A673 (cell line): ENCODE data around the gene PPP1R26. TPM values are rescaled to one million over a fixed set of nuclear protein-coding genes. Genes with fewer than 3 reads are reported as not detected.
A peak's percentile ranks its signal among the peaks of the same experiment; 100 is the strongest.

Experiments used
- BruUV-seq: library from RNA; stranded (reverse); fragments of 400-500 nt; replicated peaks from 2 replicates; lab custom pipeline; 2021; lab: Mats Ljungman, UMichigan
- CTCF ChIA-PET: fragments of 300-600 bp; sonication (Branson Sonifier 250); formaldehyde crosslinking; loops from one replicate; lab custom pipeline; 2022; ENCODE audit warnings: antibody characterized with exemption; lab: Charles Lee
- POLR2A ChIA-PET: fragments of 300-600 bp; sonication (Branson Sonifier 250); formaldehyde crosslinking; loops from one replicate; lab custom pipeline; 2022; ENCODE audit warnings: antibody characterized with exemption; ENCODE audit not compliant: low non-redundant PET; lab: Charles Lee
- DNase-seq: peaks from one replicate; pipeline ENCODE4 v3.0.0-alpha.2; 2015; ENCODE audit warnings: low spot score
- H3K27ac ChIP-seq: fragments of 200-600 bp; sonication (generic); 2 replicates; pipeline ENCODE4 v1.5.1; 2016; ENCODE audit warnings: mixed run types, low read depth, mild to moderate bottlenecking, mixed read lengths, antibody characterized with exemption, low read length; ENCODE audit not compliant: poor library complexity, severe bottlenecking
- H3K27me3 ChIP-seq: fragments of 200-600 bp; sonication (generic); replicated peaks from 2 replicates; pipeline ENCODE4 v1.6.1; 2017; ENCODE audit warnings: mixed run types, low read depth, mild to moderate bottlenecking, mixed read lengths, antibody characterized with exemption, low read length; ENCODE audit not compliant: insufficient read depth, poor library complexity
- H3K36me3 ChIP-seq: fragments of 200-600 bp; sonication (generic); 2 replicates; pipeline ENCODE4 v1.6.1; 2016; ENCODE audit warnings: mixed run types, mild to moderate bottlenecking, mixed read lengths, antibody characterized with exemption, low read length; ENCODE audit not compliant: insufficient read depth, poor library complexity, severe bottlenecking
- H3K4me1 ChIP-seq: fragments of 200-600 bp; sonication (generic); 2 replicates; pipeline ENCODE4 v1.6.1; 2017; ENCODE audit warnings: mixed run types, mild to moderate bottlenecking, mixed read lengths, antibody characterized with exemption, low read length; ENCODE audit not compliant: insufficient read depth, poor library complexity, severe bottlenecking
- H3K4me3 ChIP-seq: fragments of 200-600 bp; sonication (generic); 2 replicates; pipeline ENCODE4 v1.5.1; 2016; ENCODE audit warnings: low read depth, mixed run types, mild to moderate bottlenecking, mixed read lengths, low read length; ENCODE audit not compliant: poor library complexity, severe bottlenecking
- H3K9me3 ChIP-seq: fragments of 200-600 bp; sonication (generic); 2 replicates; pipeline ENCODE4 v1.6.1; 2016; ENCODE audit warnings: mixed run types, low read depth, mild to moderate bottlenecking, mixed read lengths, antibody characterized with exemption, low read length; ENCODE audit not compliant: poor library complexity, severe bottlenecking
- CTCF ChIP-seq: fragments of 300-800, 200-600 bp; sonication (generic); conservative IDR thresholded peaks from 2 replicates; pipeline ENCODE4 v1.5.1; 2017; ENCODE audit warnings: low read depth, mild to moderate bottlenecking, antibody characterized with exemption, low read length, moderate library complexity, mixed read lengths
- EZH2 ChIP-seq: fragments of 200-600 bp; sonication (generic); IDR thresholded peaks from 2 replicates; pipeline ENCODE4 v1.6.1; 2017; ENCODE audit warnings: borderline replicate concordance, low read depth, mild to moderate bottlenecking, mixed read lengths, antibody characterized with exemption, low read length; ENCODE audit not compliant: poor library complexity, severe bottlenecking
- intact Hi-C: fragments of 100-400 bp; cut with micrococcal nuclease; formaldehyde crosslinking; loops from one replicate; pipeline ENCODE4 v1.10.0; 2022; ENCODE audit not compliant: unreplicated experiment
- total RNA-seq: library from RNA; stranded (reverse); gene quantifications from 2 replicates; pipeline ENCODE4 v1.2.3, GENCODE V29; 2021

The PPP1R26 gene
- total RNA-seq, 1 experiment from 2014 or later = 7.4 TPM

- no peak overlapping the region for H3K4me3 ChIP-seq
- BruUV-seq = no TSS peak
- TF ChIP-seq CTCF (no peak), EZH2 (no peak)
- no peak overlapping the region for H3K27ac ChIP-seq
- ChIA-PET CTCF (no interaction called here), POLR2A (no interaction called here)
- no peaks in the 10 kb centered on the region for H3K4me1 ChIP-seq
- no peaks in the 10 kb centered on the region for H3K36me3 ChIP-seq
- intact Hi-C loops = no loop called here
- no peaks in the 10 kb centered on the region for H3K9me3 ChIP-seq
- no peak for DNase-seq
- H3K27me3 ChIP-seq = no peaks in the 10 kb centered on the region
Measured at GRCh38 chr9:135461936-135462335, 17.6 kb upstream of the PPP1R26 start.

- no TSS peak for BruUV-seq
- CTCF ChIA-PET = no interaction called here
- no peak overlapping the region for H3K4me3 ChIP-seq
- no peaks in the 10 kb centered on the region for H3K9me3 ChIP-seq
- intact Hi-C loops = no loop called here
- peak; percentile 31 for DNase-seq
- H3K27me3 ChIP-seq = no peaks in the 10 kb centered on the region
- no peak for TF ChIP-seq EZH2
- no peak for TF ChIP-seq CTCF
- H3K4me1 ChIP-seq = no peaks in the 10 kb centered on the region
- H3K36me3 ChIP-seq = no peaks in the 10 kb centered on the region
- no peak overlapping the region for H3K27ac ChIP-seq
- POLR2A ChIA-PET = no interaction called here
Measured at GRCh38 chr9:135463140-135463539, 16.4 kb upstream of the PPP1R26 start.

- H3K9me3 ChIP-seq = no peaks in the 10 kb centered on the region
- H3K4me1 ChIP-seq = peaks cover 5% of the 10 kb centered on the region
- H3K27ac ChIP-seq = no peak overlapping the region
- CTCF ChIA-PET = no interaction called here
- no peaks in the 10 kb centered on the region for H3K27me3 ChIP-seq
- no peak overlapping the region for H3K4me3 ChIP-seq
- TF ChIP-seq EZH2 (no peak), CTCF (no peak)
- no peak for DNase-seq
- intact Hi-C loops = no loop called here
- BruUV-seq = no TSS peak
- H3K36me3 ChIP-seq = no peaks in the 10 kb centered on the region
- POLR2A ChIA-PET = no interaction called here
Measured at GRCh38 chr9:135464181-135464580, 15.4 kb upstream of the PPP1R26 start.
